22Rv1 (cell line): ENCODE results near the gene SELENON.

ENCODE experiments used
- CTCF ChIP-seq: fragments of 450-650 bp; IDR thresholded peaks from 2 replicates; pipeline ENCODE4 v1.5.1; 2017; ENCODE audit warnings: mild to moderate bottlenecking
- ZFX ChIP-seq: fragments of 450-650 bp; IDR thresholded peaks from 2 replicates; pipeline ENCODE4 v1.6.1; 2017; ENCODE audit warnings: antibody characterized with exemption, borderline replicate concordance

DNA sequence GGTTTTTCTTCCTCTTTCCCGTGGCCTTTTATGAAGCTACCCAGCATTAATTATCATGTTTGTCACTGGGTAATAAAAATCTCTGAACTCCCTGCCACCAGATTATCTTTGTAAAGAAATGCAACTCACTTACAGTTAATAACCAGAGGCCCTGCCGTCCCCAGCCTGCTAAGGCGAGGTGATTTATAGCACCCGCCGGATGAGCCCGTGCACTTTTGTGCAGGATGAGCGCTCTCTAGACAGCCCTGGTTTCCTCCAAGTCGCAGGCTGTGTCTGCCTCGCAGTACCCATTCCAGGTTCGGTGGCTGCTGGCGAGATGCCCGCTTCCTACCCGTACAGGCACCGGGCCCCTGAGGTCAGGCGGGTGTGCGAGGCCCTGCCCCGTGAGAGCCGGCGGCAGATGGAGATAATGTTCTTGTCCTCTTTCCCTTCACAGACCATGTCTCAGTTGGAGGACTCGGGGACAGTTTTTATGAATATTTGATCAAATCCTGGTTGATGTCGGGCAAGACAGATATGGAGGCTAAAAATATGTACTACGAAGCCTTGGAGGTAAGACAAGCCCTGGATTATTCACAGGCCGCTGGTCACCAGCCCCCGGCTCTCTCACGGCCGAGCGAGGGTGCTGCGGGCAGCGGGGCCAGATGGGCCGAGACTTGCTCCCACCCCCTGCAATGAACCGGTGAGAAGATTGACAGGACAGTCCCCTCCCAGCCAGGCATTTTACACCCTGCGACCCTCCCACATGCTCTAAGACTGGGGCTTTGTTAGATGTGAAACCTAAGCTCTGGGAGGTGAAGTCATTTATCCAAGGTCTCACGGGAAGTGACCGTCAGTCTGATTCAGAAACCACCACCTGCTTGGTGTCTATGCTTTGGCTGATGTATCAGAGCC, 28.5 kb upstream of the SELENON start:
- TF ChIP-seq CTCF (no peak), ZFX (no peak)
